ENCODE results near the gene APOL5. TPM values are rescaled to one million over a fixed set of nuclear protein-coding genes. Genes with fewer than 3 reads are reported as not detected.

APOL5 gene
- total and polyA plus RNA-seq, 9 of the 15 experiments (the other 6 are each of a cell fraction or from before 2014, with no cell fraction given), result not detected

GRCh38 chr22:35711336-35711735 is 6.3 kb upstream of the APOL5 start (continued):
- TF ChIP-seq REST (IDR thresholded peaks at IDR 0.05; ENCODE audit: borderline replicate concordance), result no peak
- TF ChIP-seq REST (CRISPR knock-in tag; IDR thresholded peaks at IDR 0.05; ENCODE audit: low read depth), result no peak
- no peak for TF ChIP-seq ZBTB2 (IDR thresholded peaks at IDR 0.05)
- no peak for TF ChIP-seq EGR1 (conservative IDR thresholded peaks at IDR 0.05)
- TF ChIP-seq MAFG (tag; conservative IDR thresholded peaks at IDR 0.05), result no peak
- TF ChIP-seq ZNF445 (CRISPR knock-in tag; IDR thresholded peaks at IDR 0.05; ENCODE audit: low read depth), result no peak
- no peak for TF ChIP-seq HNRNPH1 (optimal IDR thresholded peaks at IDR 0.05; ENCODE audit: low read depth, low read length)
- TF ChIP-seq TBP (optimal IDR thresholded peaks at IDR 0.05; ENCODE audit: low read depth, low read length), result no peak
